Neural cell (in vitro differentiated cells): ENCODE results near the gene ABCA2.

Experiments used
- EZH2 ChIP-seq: fragments of 200-600, 300-800 bp; shearing (Covaris generic), sonication (generic); IDR thresholded peaks from 2 replicates; pipeline ENCODE4 v1.6.1; 2014; ENCODE audit warnings: antibody characterized with exemption, low read length, borderline replicate concordance, mild to moderate bottlenecking; ENCODE audit not compliant: insufficient read depth, poor library complexity, severe bottlenecking
- POLR2AphosphoS5 ChIP-seq: IDR thresholded peaks from 2 replicates; pipeline ENCODE4 v1.6.1; 2012
- RAD21 ChIP-seq: fragments of 450-650 bp; conservative IDR thresholded peaks from 2 replicates; pipeline ENCODE4 v1.6.1; 2014; ENCODE audit warnings: antibody characterized with exemption, mild to moderate bottlenecking, moderate library complexity
- TF ChIP-seq, protein P1 (sequence below): fragments of 450-650 bp; IDR thresholded peaks from 2 replicates; pipeline ENCODE4 v1.5.1; 2014; ENCODE audit warnings: antibody characterized with exemption, mild to moderate bottlenecking, moderate library complexity; ENCODE audit not compliant: poor library complexity, severe bottlenecking
- TF ChIP-seq, protein P2 (sequence below): IDR thresholded peaks from 2 replicates; pipeline ENCODE4 v1.6.1; 2012; ENCODE audit warnings: borderline replicate concordance

DNA sequence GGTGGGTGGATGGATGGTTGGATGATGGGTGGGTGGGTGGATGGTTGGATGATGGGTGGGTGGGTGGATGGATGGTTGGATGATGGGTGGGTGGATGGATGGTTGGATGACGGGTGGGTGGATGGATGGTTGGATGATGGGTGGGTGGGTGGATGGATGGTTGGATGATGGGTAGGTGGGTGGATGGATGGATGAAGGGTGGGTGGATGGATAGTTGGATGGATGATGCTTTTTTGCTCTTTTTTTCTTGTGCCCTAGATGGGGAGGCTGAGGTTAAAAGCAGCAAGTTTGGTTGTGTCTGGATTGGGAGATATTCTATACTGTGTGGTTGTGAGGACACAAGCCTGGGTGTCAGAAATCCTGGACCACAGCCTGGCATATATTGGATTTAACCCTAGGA is 70.6 kb downstream of the ABCA2 start:
- TF ChIP-seq RAD21 (no peak), POLR2AphosphoS5 (no peak), EZH2 (no peak)
- TF ChIP-seq, protein P1, sequence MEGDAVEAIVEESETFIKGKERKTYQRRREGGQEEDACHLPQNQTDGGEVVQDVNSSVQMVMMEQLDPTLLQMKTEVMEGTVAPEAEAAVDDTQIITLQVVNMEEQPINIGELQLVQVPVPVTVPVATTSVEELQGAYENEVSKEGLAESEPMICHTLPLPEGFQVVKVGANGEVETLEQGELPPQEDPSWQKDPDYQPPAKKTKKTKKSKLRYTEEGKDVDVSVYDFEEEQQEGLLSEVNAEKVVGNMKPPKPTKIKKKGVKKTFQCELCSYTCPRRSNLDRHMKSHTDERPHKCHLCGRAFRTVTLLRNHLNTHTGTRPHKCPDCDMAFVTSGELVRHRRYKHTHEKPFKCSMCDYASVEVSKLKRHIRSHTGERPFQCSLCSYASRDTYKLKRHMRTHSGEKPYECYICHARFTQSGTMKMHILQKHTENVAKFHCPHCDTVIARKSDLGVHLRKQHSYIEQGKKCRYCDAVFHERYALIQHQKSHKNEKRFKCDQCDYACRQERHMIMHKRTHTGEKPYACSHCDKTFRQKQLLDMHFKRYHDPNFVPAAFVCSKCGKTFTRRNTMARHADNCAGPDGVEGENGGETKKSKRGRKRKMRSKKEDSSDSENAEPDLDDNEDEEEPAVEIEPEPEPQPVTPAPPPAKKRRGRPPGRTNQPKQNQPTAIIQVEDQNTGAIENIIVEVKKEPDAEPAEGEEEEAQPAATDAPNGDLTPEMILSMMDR: no peak
- TF ChIP-seq, protein P2, sequence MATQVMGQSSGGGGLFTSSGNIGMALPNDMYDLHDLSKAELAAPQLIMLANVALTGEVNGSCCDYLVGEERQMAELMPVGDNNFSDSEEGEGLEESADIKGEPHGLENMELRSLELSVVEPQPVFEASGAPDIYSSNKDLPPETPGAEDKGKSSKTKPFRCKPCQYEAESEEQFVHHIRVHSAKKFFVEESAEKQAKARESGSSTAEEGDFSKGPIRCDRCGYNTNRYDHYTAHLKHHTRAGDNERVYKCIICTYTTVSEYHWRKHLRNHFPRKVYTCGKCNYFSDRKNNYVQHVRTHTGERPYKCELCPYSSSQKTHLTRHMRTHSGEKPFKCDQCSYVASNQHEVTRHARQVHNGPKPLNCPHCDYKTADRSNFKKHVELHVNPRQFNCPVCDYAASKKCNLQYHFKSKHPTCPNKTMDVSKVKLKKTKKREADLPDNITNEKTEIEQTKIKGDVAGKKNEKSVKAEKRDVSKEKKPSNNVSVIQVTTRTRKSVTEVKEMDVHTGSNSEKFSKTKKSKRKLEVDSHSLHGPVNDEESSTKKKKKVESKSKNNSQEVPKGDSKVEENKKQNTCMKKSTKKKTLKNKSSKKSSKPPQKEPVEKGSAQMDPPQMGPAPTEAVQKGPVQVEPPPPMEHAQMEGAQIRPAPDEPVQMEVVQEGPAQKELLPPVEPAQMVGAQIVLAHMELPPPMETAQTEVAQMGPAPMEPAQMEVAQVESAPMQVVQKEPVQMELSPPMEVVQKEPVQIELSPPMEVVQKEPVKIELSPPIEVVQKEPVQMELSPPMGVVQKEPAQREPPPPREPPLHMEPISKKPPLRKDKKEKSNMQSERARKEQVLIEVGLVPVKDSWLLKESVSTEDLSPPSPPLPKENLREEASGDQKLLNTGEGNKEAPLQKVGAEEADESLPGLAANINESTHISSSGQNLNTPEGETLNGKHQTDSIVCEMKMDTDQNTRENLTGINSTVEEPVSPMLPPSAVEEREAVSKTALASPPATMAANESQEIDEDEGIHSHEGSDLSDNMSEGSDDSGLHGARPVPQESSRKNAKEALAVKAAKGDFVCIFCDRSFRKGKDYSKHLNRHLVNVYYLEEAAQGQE: no peak
